GM21447 (cell line): ENCODE results near the gene ATXN10.

ENCODE experiments used
- ATAC-seq: cut with Tn5 transposase; IDR thresholded peaks from one replicate; pipeline ENCODE4 v1.9.1; 2021; ENCODE audit not compliant: unreplicated experiment

The ATXN10 gene

DNA sequence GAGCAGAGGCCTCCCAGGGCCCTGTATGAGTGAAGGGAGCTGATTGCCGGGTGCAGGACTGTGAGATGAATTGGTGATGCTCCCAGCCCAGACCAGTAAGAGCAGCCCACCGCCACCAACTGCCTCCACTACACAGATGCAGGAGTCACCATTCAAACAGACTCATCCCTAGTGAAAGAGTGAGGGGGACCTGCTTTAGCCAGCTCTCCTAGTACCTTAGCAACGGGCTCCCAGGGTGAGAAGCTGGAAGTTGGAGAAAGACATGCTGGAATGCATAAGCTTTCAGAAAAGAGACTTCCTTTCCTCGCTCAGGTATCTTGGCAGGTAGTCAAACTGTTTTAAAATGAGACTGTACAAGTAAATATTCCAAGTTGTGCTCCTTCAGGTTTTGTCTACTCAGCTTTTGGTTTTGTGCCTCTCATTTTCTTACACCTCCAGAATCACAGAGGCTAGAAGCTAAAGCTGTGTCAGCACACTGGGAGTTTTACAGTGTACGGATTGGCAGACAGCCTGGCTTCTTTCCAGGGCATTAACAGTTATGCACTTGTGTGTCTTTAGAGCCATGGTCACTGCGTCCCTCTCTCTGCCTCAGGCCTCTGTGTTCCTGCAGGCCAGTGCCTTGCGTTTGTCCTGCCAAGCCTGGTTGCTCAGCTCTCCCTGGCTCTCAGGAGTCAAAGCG, 146.2 kb downstream of the ATXN10 start:
- ATAC-seq, result no peak

DNA sequence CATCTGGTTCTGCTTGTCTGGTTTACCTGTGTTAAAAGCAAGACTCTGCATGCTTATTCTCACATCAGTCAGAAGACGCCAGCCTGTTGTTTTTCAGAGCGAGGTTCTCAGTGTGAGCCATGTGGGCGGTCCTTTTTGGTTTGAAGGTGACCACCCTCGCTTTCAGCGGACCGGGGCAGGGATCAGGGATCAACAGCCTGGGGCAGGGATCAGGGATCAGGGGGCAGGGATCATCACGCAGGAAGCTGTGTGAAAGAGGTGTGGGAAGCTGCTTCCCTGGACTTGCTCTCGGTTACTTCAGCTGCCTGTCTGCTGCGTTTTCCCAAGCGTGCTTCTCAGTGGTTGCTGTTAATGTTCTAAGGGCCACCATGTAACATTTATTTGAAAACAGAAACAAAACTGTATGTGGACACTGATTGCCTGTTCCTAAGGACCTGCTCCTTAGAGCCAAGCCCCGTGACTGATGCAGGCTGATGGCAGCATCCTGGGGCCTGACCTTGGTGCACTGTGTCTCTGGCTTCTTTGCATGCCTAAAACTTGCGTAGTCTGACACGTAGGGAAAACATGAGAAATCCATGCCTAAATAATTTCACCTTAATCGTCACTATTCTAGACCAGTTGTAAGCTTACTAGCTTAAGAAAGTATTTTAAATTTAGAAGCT, 146.9 kb downstream of the ATXN10 start:
- ATAC-seq, result no peak

DNA sequence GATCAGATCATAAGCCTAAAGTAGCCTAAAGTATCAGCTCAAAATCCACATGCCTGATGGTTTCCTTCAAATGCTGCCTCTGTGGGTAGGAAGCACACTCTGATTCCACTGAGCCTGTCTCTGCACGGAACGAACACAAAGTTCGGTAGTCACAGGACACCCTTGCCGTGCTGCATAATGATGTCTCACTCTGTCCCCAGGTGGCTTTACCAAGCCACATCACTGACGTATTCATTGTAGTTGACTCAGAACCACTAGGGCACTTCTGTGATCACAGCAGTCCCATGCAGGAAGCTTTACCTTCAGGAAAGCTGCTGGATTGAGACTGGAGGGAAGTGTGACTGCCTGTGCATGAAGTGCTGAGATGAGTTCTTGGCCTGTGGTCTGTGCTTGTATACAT, 147.7 kb downstream of the ATXN10 start:
- ATAC-seq, result no peak

DNA sequence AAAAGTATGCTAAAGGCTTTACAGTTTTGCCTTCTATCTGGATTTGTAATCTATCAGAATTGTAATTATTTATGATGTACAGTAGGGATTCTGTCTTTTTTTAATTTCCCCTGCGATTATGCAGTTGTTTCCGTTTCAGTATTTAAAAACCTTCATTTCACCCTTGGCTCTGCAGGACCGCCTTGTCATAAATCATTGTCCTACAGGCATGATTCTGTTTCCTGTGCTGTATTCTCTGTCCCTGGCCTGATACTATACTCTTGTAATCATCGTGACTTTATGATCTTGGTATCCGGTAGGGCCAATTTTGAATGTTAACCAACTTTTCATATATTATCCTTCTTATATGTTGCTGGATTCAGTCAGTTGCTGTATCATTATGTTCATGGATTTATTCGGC, 151.7 kb downstream of the ATXN10 start:
- no peak for ATAC-seq

DNA sequence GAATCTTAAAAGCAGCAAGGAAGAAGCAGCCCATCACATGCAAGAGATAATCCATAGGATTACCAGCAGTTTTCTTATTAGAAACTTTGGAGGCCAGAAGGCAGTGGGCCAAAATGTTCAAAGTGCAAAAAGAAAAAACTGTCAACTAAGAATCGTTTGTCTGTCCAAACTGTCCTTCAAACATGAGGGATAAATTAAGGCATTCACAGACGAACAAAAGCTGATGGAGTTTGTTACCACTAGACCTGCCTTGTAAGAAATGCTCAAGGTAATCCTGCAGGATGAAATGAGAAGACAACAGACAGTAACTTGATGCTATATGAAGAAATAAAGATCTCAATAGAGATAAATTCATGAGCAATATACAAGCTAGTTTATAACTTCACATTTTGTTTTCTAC, 154.9 kb downstream of the ATXN10 start:
- ATAC-seq, result no peak

DNA sequence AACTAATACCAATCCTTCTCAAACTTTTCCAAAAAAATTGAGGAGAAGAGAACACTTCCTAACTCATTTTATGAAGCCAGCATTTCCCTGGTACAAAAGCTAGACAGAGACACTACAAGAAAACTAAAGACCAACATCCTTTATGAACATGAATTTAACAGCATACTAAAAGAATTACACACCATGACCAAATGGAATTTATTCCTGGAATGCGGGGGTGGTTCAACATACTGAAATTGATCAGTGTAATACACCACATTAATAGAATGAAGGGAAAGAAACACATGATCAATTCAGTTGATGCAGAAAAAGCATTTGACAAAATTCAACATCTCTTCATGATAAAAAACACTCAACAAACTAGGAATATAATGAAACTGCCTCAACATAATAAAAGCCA, 157.2 kb downstream of the ATXN10 start:
- ATAC-seq, result no peak

DNA sequence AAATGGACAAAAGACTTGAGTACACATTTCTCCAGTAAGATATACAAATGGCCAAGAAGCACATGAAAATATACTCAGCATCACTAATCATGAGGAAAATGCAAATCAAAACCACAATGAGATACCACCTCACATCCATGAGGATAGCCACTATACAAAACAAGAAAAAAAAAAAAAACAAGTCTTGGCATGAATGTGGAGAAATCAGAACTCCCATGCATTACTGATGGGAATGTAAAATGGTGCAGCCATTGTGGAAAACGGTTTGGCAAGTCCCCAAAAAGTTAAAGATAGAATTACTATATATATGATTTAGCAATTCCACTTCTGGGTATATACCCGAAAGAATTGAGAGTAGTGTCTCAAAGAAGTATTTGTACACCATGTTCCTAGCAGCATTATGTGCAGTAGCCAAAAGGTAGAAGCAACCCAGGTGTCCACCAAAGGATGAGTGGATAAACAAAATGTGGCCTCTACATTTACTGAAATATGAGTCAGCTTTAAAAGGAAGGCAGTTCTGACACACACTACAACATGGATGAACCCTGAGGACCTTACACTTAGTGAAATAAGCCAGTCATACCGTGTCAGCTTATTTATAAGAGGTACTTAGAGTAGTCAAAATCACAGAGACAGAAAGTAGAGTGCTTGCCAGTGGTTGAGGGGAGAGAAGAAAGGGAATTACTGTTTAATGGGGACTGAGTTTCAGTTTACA, 159.1 kb downstream of the ATXN10 start:
- ATAC-seq, result no peak

DNA sequence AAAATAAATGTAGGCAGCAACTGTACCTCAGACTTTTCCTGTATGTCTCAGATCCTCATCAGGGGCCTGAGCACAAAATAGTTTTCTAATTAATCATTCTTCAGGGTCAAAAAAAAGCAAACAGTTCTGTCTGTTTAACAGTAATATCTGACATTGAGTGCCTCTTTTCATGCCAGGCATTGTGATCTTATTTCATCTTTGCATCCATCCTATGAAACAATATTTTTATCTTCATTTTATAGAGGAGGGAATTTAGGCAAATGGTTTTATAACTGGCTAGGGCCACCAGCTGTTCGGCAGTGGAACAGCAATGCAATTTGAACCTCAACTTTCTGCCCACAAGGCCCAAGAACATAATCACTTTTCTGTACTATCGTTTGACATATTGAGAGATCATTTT, 159.8 kb downstream of the ATXN10 start:
- ATAC-seq, result no peak

DNA sequence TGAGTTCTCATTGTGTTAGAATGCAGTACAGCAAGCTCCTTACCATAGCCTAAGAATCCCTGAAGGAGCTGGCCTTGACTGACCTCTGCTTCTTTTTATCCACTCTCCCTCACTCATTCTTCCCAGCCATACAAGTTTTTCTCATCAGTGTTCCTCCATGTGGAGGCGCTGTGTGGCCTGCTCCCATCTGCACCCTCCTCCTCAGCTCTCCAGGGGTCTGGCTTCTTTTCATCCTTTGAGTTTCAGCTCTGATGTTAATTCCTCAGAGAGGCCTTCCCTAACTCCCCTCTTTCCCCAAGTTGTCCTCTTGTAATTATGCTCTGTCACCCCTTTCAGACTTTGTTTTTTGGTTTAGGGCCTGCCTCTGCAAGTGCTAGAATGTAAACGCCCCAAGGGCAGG, 160.5 kb downstream of the ATXN10 start:
- no peak for ATAC-seq

DNA sequence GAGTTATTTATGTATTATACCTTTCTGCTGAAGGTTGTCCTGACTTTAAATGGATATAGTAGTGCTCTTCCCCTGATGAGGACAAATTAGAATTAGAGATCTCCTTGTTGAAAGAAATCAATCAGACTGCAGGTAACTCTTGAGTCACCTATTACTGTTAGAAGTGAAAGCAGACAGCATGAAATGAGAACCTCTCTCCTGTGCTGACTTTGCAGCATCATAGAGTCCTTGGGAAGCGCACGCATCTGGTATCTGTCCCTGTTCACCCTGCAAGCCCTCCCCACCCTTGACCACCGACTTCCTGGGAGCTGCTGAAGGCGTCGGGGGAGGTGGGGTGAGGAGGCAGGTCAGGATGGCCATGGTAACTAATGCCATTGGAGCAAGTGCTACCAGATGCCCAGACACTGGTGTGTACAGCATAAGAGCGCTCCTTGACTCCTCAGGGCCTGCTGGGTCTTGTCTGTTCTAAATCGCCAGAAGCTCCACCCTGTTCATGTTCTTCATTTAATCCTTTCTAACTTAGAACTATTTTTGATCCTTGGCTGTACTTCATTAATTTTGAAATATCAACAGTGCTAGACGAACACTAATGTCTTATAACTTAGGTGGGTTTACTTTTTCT, 161.4 kb downstream of the ATXN10 start:
- no peak for ATAC-seq

DNA sequence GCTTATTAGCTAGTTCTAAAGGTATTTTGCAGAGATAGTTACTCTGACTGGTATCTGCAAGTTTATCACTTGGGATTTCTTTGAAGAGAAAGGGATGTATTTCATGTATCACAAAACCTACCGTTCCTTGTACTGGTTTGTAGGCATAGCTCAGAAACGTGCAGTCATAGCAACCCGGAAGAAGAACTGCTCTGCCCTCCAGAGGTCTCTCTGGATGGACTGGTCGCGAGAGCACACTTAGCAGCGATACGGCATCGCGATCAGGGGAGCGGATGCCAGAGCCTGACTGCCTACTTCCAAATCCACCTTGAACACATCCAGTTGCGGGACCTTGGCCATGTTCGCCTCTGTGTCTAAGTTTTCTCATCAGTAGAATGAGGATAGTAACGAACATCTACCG, 162.0 kb downstream of the ATXN10 start:
- no peak for ATAC-seq

DNA sequence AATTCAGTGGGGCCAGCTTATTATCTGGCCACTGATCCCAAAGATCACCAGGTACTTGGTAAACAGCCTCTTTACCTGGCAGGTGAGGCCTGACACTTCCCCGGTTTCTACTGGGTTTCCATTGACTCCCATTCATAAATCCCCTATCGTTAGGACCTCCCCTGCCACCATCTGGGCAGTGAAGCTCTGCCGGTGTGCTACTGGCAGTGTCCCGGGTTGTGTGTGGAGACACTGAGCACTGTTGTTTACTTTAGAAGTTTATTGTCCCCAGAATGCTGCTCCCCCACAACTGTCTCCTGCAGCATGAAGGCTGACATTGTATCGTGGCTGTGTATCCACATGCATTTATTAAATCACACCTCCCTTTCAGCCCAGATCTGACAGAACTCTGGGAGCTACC, 162.6 kb downstream of the ATXN10 start:
- ATAC-seq, result no peak

DNA sequence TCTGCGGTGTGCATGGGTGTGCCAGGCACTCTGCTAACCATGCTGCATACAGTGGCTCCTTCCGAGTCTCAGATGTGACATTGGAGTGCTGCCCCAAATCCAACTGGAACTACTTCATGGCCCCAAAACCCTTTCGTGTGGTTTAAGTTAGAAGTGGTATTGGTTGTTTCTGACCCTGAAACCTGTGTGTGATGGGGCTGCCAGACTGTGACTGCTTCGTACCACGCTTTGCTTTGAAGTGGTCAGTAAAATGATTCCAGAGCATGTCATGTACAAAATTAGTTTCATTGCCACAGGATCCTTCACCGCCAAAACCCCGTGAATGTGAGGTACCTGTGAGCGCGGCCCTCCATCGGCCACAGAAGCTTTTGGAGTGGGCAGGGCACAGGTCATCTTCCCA, 163.2 kb downstream of the ATXN10 start:
- no peak for ATAC-seq

DNA sequence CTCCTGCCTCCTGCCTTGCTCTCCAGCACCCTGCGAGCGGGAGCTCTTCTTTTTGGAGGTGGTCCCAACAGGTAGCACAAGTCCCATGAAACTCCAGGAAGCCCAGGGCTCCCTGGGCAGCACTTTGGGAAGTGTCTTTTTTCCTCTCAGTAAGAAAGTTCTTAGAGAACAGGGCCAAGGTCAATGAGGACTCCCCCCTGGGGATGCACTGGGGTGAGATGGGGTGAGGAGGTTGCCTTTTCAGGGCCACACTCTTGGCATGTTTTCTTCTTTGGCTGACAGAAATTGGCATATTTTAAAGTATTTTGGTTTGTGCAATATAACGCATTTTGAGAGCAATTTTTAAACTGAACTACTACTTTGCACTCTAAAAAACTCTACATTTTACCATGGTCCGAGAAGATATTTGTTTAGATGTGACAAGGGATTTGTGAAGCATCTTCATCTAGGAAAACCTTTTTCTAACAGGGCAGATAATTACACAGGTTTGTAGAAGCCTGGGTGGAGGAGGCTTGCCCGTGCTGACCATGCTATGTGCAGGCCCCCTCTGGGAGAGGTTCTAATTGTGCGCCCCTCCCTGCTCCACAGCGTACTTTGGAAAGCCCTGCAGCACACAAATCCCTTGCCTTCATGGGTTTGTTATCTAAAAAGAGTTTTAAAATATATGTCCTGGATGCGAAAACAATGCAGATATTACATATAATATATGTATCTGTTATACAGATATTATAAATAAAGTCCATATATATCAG, 165.0 kb downstream of the ATXN10 start:
- no peak for ATAC-seq

DNA sequence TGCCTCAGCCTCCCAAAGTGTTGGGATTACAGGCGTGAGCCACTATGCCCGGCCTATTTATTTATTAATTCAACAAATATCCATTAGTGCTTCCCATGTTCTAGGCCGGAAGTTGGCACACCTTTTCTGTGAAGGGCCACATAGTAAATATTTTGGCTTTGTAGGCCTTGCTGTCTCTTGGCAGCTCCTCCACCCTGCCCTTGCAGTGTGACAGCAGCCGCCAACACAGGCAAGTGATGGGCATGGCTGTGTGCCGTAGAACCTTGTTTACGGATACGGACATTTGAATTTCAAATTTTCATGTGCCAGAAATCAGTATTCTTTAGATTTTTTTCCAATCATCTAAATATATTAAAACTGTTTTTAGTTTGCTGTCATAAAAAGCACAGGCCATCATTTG, 165.9 kb downstream of the ATXN10 start:
- no peak for ATAC-seq

DNA sequence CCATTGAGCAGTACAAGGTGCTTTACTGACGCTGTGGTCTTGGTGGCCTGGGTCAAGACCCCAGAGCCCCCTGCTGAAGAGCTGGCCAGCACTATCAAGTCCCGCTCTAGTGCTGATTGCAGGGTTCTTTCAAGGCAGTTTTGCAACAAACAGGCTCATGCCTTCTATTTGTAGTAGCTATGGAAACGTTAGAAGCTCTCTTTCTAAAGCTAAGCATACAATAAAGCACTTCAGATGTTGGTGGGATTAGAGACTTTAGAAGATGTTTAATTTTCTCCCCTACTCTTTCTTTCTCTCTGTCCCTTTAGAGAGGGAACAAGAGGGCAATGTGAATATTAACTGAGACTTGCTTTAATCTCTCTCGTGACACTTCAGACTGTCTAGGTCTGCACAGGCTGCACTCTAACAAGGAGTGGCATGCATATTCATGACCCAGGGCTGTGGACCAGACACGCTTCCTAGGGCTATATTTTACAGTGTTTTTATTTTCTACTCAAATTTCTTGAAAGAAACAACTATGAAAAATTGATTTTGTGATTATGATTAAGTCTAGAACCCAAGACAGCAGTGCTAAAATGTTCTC, 166.8 kb downstream of the ATXN10 start:
- no peak for ATAC-seq

DNA sequence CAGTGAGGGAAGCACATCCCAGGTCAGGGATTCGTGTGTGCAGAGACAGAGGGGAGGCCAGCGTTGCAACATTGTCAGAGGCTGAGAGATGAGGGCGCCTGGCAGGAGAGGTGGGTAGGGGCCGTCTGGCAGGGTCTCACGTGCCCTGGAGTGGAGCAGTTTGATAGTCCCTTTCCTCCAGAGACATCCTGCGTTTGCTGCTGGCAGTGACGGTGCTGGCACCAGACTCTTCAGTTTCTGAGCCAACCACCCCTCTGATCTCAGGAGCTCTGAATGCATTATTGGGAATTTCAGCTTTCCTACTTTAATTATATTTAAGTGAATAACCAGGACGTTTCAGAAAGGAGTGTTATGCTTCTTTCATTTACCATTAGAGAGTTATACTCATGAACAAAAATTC, 168.8 kb downstream of the ATXN10 start:
- no peak for ATAC-seq

DNA sequence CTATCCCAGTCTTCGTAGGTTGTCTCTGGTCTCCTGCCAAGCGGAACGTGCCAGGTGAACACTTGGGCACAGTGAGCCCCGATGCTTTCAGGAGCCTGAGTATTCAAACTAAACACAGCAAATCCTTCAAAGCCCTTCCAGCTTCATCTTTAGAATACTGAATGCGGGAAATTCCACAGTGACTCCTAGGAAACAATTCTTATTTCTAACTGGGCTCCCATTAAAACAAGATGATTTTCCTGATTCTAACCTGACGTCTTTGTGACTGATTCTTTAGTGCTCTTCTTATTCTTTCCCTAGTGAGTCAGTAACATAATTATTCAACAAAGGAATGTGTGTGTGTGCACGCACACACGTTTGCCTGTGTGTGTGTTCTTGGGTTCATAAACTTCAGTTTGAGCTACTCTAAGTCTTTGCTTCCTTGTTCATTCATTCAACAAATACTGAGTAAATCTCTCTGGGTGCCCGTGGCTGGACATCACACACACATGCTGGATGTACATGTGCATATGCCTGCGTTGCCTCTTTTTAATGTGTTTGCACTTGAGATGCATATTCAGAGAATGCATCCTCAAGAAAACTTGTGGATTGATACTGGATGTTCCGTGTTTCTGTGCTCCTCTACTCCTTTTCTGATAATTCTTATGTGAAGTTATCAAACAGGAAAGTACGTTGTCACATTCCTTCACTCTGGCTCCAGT, 170.8 kb downstream of the ATXN10 start:
- no peak for ATAC-seq

DNA sequence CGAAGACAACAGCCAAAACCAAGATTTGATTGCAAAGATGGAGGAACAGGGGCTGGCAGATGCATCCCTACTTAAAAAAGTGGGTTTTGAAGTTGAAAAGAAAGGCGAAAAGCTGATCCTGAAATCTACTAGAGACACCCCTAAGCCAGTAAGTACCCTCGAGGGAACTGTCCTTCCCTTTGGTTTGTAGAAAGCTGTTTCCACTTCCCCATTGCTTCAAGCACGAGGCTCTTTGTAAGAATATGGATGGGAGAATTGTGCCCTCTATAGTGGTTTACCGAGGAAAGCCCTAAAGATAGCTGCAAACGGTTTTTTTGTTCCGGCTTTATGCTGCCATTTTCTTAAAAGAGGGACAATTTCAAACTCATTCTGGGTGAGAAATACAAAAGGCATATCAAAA, 171.4 kb downstream of the ATXN10 start:
- ATAC-seq, result no peak

DNA sequence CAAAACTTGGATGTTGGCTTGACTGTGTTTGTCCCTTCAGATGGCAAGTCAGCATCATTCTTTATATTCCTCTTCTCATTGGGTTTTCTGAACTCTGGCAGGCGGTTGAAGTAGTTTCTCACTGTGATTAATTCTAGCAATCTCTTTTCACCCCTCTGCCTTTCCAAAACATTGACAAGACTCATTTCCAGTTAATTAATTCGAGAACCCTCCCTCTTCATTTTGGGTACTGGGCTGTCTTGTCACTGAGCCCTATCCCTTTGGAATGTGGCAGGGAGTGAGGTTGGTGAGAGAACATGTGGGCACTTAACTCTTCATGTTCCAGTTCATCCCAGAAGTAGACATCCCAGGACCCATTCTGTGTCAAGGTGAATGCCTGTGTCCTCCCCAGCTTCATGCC, 172.4 kb downstream of the ATXN10 start:
- no peak for ATAC-seq
